K562 (cell line): Measurements from ENCODE around the gene SOX6. TPM values are rescaled to one million over a fixed set of nuclear protein-coding genes. Genes with fewer than 3 reads are reported as not detected.

Experiments used
- POLR2G ChIP-seq: fragments of 200-400 bp; formaldehyde crosslinking; IDR thresholded peaks from 2 replicates; pipeline ENCODE4 v1.6.1; 2017; ENCODE audit warnings: low read depth, mild to moderate bottlenecking, antibody characterized with exemption, low read length, moderate library complexity
- SETDB1 ChIP-seq: IDR thresholded peaks from one replicate; pipeline ENCODE4 v1.6.1; 2012; ENCODE audit warnings: low read length, control low read depth, inconsistent platforms
- XRCC5 ChIP-seq: fragments of 200-400 bp; formaldehyde crosslinking; IDR thresholded peaks from 2 replicates; pipeline ENCODE4 v1.6.1; 2017; ENCODE audit warnings: low read depth, mild to moderate bottlenecking, low read length
- ZBTB40 ChIP-seq, 2 experiments: fragments of 450-650 bp in 1 of 2; sonication (generic) in 1 of 2; formaldehyde crosslinking in 1 of 2; IDR thresholded peaks; 2 replicates each; pipeline versions ENCODE4 v1.7.1 to v1.9.0; 2016 to 2022; ENCODE audit warnings: inconsistent platforms in 1 of 2, mild to moderate bottlenecking in 1 of 2, missing genetic modification reagents in 1 of 2
- ZNF696 ChIP-seq: fragments of 250-450 bp; sonication (Bioruptor Pico); conservative IDR thresholded peaks from 2 replicates; pipeline ENCODE4 v1.4.0; 2020; ENCODE audit warnings: mild to moderate bottlenecking, moderate library complexity
- polyA plus RNA-seq, 8 experiments: library from polyadenylated mRNA; depleted of rRNA in 4 of 8; stranded (reverse) in 5 of 8; unstranded in 3 of 8; fragments of >200 nt; fragmentation: Nextera tagmentation in 2 of 8; fragmentation: Illumina TruSeq in 1 of 8; extraction: Ambion mirVana in 2 of 8; extraction: Trizol in 1 of 8; gene quantifications; 2 replicates each; pipeline versions ENCODE4 v1.2.1 to v1.2.3, GENCODE V29; 2011 to 2014; ENCODE audit warnings: inconsistent platforms in 1 of 8, missing spikeins in 1 of 8
- total RNA-seq, 7 experiments: library from RNA; depleted of rRNA in 6 of 7; stranded (reverse); fragments of >200 nt in 6 of 7; fragmentation: Illumina TruSeq in 2 of 7; extraction: Trizol in 2 of 7; gene quantifications; 2 replicates each; pipeline versions ENCODE4 v1.2.1 to v1.2.3, GENCODE V29; 2011 to 2021; ENCODE audit warnings: low replicate concordance in 1 of 7

Gene SOX6
- total and polyA plus RNA-seq, 9 of the 15 experiments (the other 6 are each of a cell fraction or from before 2014, with no cell fraction given) = 0.89 to 8.7 (median 5.7) TPM

DNA sequence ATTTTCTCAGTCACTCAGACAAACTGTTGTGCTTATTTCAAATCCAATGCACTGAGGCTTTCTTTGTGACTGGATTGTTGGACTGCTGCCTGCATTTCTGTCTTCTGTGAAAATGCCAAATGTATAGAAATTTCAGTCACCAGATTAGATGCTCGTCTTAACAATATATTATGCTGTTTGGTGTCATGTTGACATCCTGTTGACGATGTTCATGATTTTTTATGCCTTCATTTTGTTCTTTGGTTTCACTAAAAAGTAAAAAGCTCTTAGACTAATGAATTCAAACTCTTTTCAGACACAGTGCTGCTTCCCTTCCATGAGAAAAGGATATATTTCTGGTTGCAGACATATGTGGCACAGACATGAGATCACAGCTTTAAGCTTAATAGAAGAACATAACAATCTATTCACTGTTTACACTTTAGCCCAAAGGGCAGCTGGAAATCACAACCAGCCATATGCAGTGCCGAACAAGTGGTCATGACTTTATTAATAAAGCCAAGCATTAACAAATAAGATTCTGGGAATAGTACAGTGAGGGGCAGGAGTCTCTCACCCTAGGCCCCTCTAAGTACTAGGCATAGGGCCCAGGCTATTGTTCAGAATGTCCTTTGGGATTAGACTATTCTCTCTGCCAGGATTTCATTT is 9.4 kb upstream of the SOX6 start (continued):
- no peak for TF ChIP-seq ZBTB40 (IDR thresholded peaks at IDR 0.05)
- no peak for TF ChIP-seq ZBTB40 (CRISPR knock-in tag; IDR thresholded peaks at IDR 0.05)
- no peak for TF ChIP-seq ZNF696 (CRISPR knock-in tag)
- no peak for TF ChIP-seq SETDB1
- no peak for TF ChIP-seq XRCC5
- no peak for TF ChIP-seq POLR2G
